BLaER1 treated with 17β-estradiol and CSF1 and Interleukin-3, amounts not matched to agents 10 nM and 100 nM (cell line): ENCODE data around the gene LILRA5.
A peak's percentile ranks its signal among the peaks of the same experiment; 100 is the strongest.

Source experiments
- H3K27ac ChIP-seq, 11 experiments: shearing (Covaris generic); formaldehyde crosslinking; 2 replicates each; pipeline ENCODE4 v1.8.1; 2022
- H3K27me3 ChIP-seq, 11 experiments: shearing (Covaris generic); formaldehyde crosslinking; 2 replicates each; pipeline ENCODE4 v1.8.1; 2022
- H3K36me3 ChIP-seq, 11 experiments: shearing (Covaris generic); formaldehyde crosslinking; 2 replicates each; pipeline ENCODE4 v1.8.1; 2022
- H3K4me1 ChIP-seq, 10 experiments: shearing (Covaris generic); formaldehyde crosslinking; 2 replicates each; pipeline ENCODE4 v1.8.1; 2022
- H3K4me2 ChIP-seq, 11 experiments: shearing (Covaris generic); formaldehyde crosslinking; 2 replicates each; pipeline ENCODE4 v1.8.1; 2022
- H3K4me3 ChIP-seq, 10 experiments: shearing (Covaris generic); formaldehyde crosslinking; 2 replicates each; pipeline ENCODE4 v1.8.1; 2022
- H3K9ac ChIP-seq, 11 experiments: shearing (Covaris generic); formaldehyde crosslinking; 2 replicates each; pipeline ENCODE4 v1.8.1; 2022
- H3K9me3 ChIP-seq, 11 experiments: shearing (Covaris generic); formaldehyde crosslinking; replicated peaks in 1 of 11; 2 replicates each; pipeline ENCODE4 v1.8.1; 2022
- H4K20me1 ChIP-seq, 11 experiments: shearing (Covaris generic); formaldehyde crosslinking; 2 replicates each; pipeline ENCODE4 v1.8.1; 2022
- Cebpa-rat ChIP-seq, 11 experiments: shearing (Covaris generic); IDR thresholded peaks; 2 replicates each; pipeline ENCODE4 v1.8.1; 2022

Gene LILRA5

GRCh38 chr19:54271106-54271505 is 41.9 kb downstream of the LILRA5 start:
- Histone ChIP-seq H3K9me3 (no peaks in the 10 kb centered on the region), H3K27ac (peak overlapping the region in 6 of 11 experiments; percentile 6 to 81 (median 72); a peak in 9 of 22 replicates), H3K4me1 (peaks cover 11 to 69% (median 28%) of the 10 kb centered on the region in 10 experiments), H3K36me3 (peaks cover 0 to 28% (median 22%) of the 10 kb centered on the region in 11 experiments; a peak in 16 of 22 replicates), H3K4me3 (no peak overlapping the region), H3K9ac (peak overlapping the region in 4 of 11 experiments; percentile 47 to 70 (median 64); a peak in 7 of 22 replicates), H3K27me3 (no peaks in the 10 kb centered on the region), H3K4me2 (peak overlapping the region in 6 of 11 experiments; percentile 63 to 100 (median 81); a peak in 12 of 22 replicates), H4K20me1 (peaks cover 0 to 16% (median 3%) of the 10 kb centered on the region in 11 experiments; a peak in 8 of 22 replicates)
- TF ChIP-seq Cebpa-rat (IDR thresholded peaks at IDR 0.05), result no peak

- H3K27ac ChIP-seq, result no peak overlapping the region
- no peaks in the 10 kb centered on the region for H3K27me3 ChIP-seq
- TF ChIP-seq Cebpa-rat (IDR thresholded peaks at IDR 0.05), result no peak
- H3K36me3 ChIP-seq, result peaks cover 0 to 7% (median 2%) of the 10 kb centered on the region in 11 experiments; a peak in 10 of 22 replicates
- no peak overlapping the region for H3K4me2 ChIP-seq
- H4K20me1 ChIP-seq, result no peaks in the 10 kb centered on the region; a peak in 1 of 22 replicates
- H3K9ac ChIP-seq, result no peak overlapping the region
- H3K4me1 ChIP-seq, result peaks cover 7 to 52% (median 28%) of the 10 kb centered on the region in 10 experiments
- H3K9me3 ChIP-seq, result no peaks in the 10 kb centered on the region
- no peak overlapping the region for H3K4me3 ChIP-seq
These were observed 44.0 kb downstream of the LILRA5 start for GRCh38 chr19:54268936-54269335.

GRCh38 chr19:54266133-54266532 is 46.8 kb downstream of the LILRA5 start:
- Histone ChIP-seq H3K27ac (no peak overlapping the region), H3K27me3 (no peaks in the 10 kb centered on the region), H3K9ac (no peak overlapping the region), H3K4me1 (peaks cover 0 to 25% (median 4%) of the 10 kb centered on the region in 10 experiments; a peak in 10 of 20 replicates), H3K9me3 (no peaks in the 10 kb centered on the region), H3K4me3 (no peak overlapping the region), H3K36me3 (no peaks in the 10 kb centered on the region), H4K20me1 (no peaks in the 10 kb centered on the region), H3K4me2 (peak overlapping the region in 4 of 11 experiments; percentile 1 to 58 (median 50); a peak in 6 of 22 replicates)
- TF ChIP-seq Cebpa-rat (IDR thresholded peaks at IDR 0.05), result no peak

GRCh38 chr19:54262470-54262869 is 50.5 kb downstream of the LILRA5 start:
- no peak overlapping the region for H3K9ac ChIP-seq
- H3K4me2 ChIP-seq, result no peak overlapping the region
- H3K36me3 ChIP-seq, result no peaks in the 10 kb centered on the region
- no peaks in the 10 kb centered on the region for H4K20me1 ChIP-seq
- no peak overlapping the region for H3K27ac ChIP-seq
- no peak overlapping the region for H3K4me3 ChIP-seq
- H3K27me3 ChIP-seq, result no peaks in the 10 kb centered on the region
- H3K9me3 ChIP-seq, result no peaks in the 10 kb centered on the region
- no peak for TF ChIP-seq Cebpa-rat (IDR thresholded peaks at IDR 0.05)
- H3K4me1 ChIP-seq, result peaks cover 2 to 29% (median 6%) of the 10 kb centered on the region in 10 experiments; a peak in 18 of 20 replicates

GRCh38 chr19:54262066-54262465 is 50.9 kb downstream of the LILRA5 start:
- no peaks in the 10 kb centered on the region for H3K36me3 ChIP-seq
- no peak for TF ChIP-seq Cebpa-rat (IDR thresholded peaks at IDR 0.05)

GRCh38 chr19:54257116-54257480 is 55.9 kb downstream of the LILRA5 start, which contains the start of gene LILRB5:
TSS of gene LILRB5 (minus strand) at chr19:54257273. CDS start at chr19:54257193, 80 bp downstream.
- peaks cover 0 to 5% (median 0%) of the 10 kb centered on the region in 11 experiments; a peak in 1 of 22 replicates for H3K27me3 ChIP-seq
- H3K4me3 ChIP-seq, result peak within 1 kb of the TSS in 4 of 10 experiments; percentile 25 to 55 (median 50); a peak in 6 of 20 replicates
- no peaks in the 10 kb centered on the region for H3K9me3 ChIP-seq
- peaks cover 32 to 71% (median 46%) of the 10 kb centered on the region in 10 experiments for H3K4me1 ChIP-seq
- no peaks in the 10 kb centered on the region for H4K20me1 ChIP-seq
- H3K27ac ChIP-seq, result peak within 1 kb of the TSS in 7 of 11 experiments; percentile 0 to 64 (median 12); a peak in 10 of 22 replicates
- H3K9ac ChIP-seq, result peak within 1 kb of the TSS in 7 of 11 experiments; percentile 3 to 88 (median 24); a peak in 8 of 22 replicates
- H3K36me3 ChIP-seq, result peaks cover 0 to 15% (median 0%) of the 10 kb centered on the region in 11 experiments; a peak in 3 of 22 replicates
- H3K4me2 ChIP-seq, result peak within 1 kb of the TSS; percentile 45 to 95 (median 74)
- no peak for TF ChIP-seq Cebpa-rat (IDR thresholded peaks at IDR 0.05)

More at GRCh38 chr19:54262066-54262465, 50.9 kb downstream of the LILRA5 start:
- Histone ChIP-seq H3K9me3 (no peaks in the 10 kb centered on the region), H4K20me1 (no peaks in the 10 kb centered on the region), H3K4me1 (peaks cover 6 to 33% (median 10%) of the 10 kb centered on the region in 10 experiments), H3K27me3 (no peaks in the 10 kb centered on the region), H3K4me3 (no peak overlapping the region), H3K4me2 (no peak overlapping the region), H3K9ac (no peak overlapping the region), H3K27ac (no peak overlapping the region)
